Measurements from ENCODE around the gene PSMG4. TPM values are rescaled to one million over a fixed set of nuclear protein-coding genes. Genes with fewer than 3 reads are reported as not detected.

Gene PSMG4
- polyA plus RNA-seq, 1 donor (not counting 4 experiments of a cell fraction or from before 2014, with no cell fraction given): 16.3 TPM

- Histone ChIP-seq H2AFZ (ENCODE audit: control insufficient read depth, low read length) (no peak overlapping the region), H3K9me3 (ENCODE audit: control insufficient read depth, low read depth, low read length) (no peaks in the 10 kb centered on the region), H3K4me1 (ENCODE audit: control insufficient read depth, extremely low read depth, insufficient read depth, low read length) (peaks cover 18% of the 10 kb centered on the region), H3K4me2 (ENCODE audit: control insufficient read depth, extremely low read depth, insufficient read depth, low read depth, low read length) (no peak overlapping the region), H3K27ac (ENCODE audit: control insufficient read depth, insufficient read depth, low read length) (no peak overlapping the region), H3K79me2 (ENCODE audit: control insufficient read depth, insufficient read depth, low read length) (no peaks in the 10 kb centered on the region), H3K36me3 (ENCODE audit: control insufficient read depth in 2 of 2, extremely low read depth in 1 of 2, insufficient read depth in 2 of 2, low read length in 2 of 2) (no peaks in the 10 kb centered on the region), H3K27me3 (ENCODE audit: control insufficient read depth, extremely low read depth, insufficient read depth, low read length) (peaks cover 83% of the 10 kb centered on the region), H3K4me3 (ENCODE audit: control insufficient read depth in 2 of 3, extremely low read depth in 1 of 3, insufficient read depth in 2 of 3, low read depth in 1 of 3, low read length in 3 of 3) (no peak overlapping the region), H4K20me1 (ENCODE audit: control insufficient read depth, extremely low read depth, insufficient read depth, low read length) (no peaks in the 10 kb centered on the region), H3K9ac (ENCODE audit: control insufficient read depth, extremely low read depth, insufficient read depth, low read length) (no peak overlapping the region), H3K9me1 (ENCODE audit: control insufficient read depth, extremely low read depth, insufficient read depth, low read length) (no peaks in the 10 kb centered on the region)
- FAIRE-seq: no peak
- TF ChIP-seq EZH2 (IDR thresholded peaks at IDR 0.05; ENCODE audit: low read length) (no peak), CTCF (optimal IDR thresholded peaks at IDR 0.05 in 1 of 3, IDR thresholded peaks at IDR 0.05 in 1 of 3, conservative IDR thresholded peaks at IDR 0.05 in 1 of 3; ENCODE audit: extremely low read depth in 1 of 3, insufficient read depth in 2 of 3, low read length in 3 of 3) (no peak)
- dilution Hi-C loops (cut with MboI; ENCODE audit: extremely low pct_ligation_motif_present, low sequenced_read_pairs): no loop called here
- DNase-seq (ENCODE audit: low read depth, low spot score): no peak
Measured at GRCh38 chr6:3230256-3230882, 28.4 kb upstream of the PSMG4 start.

GRCh38 chr6:3230900-3231246, 27.9 kb upstream of the PSMG4 start:
- Histone ChIP-seq H4K20me1 (ENCODE audit: control insufficient read depth, extremely low read depth, insufficient read depth, low read length) (no peaks in the 10 kb centered on the region), H3K4me1 (ENCODE audit: control insufficient read depth, extremely low read depth, insufficient read depth, low read length) (peaks cover 18% of the 10 kb centered on the region), H3K4me2 (ENCODE audit: control insufficient read depth, extremely low read depth, insufficient read depth, low read depth, low read length) (peak overlapping the region; percentile 88), H3K9me3 (ENCODE audit: control insufficient read depth, low read depth, low read length) (no peaks in the 10 kb centered on the region), H3K4me3 (ENCODE audit: control insufficient read depth in 2 of 3, extremely low read depth in 1 of 3, insufficient read depth in 2 of 3, low read depth in 1 of 3, low read length in 3 of 3) (peak overlapping the region in 2 of 3 experiments; percentile 36 to 73), H3K79me2 (ENCODE audit: control insufficient read depth, insufficient read depth, low read length) (no peaks in the 10 kb centered on the region), H3K36me3 (ENCODE audit: control insufficient read depth in 2 of 2, extremely low read depth in 1 of 2, insufficient read depth in 2 of 2, low read length in 2 of 2) (no peaks in the 10 kb centered on the region), H3K9me1 (ENCODE audit: control insufficient read depth, extremely low read depth, insufficient read depth, low read length) (no peaks in the 10 kb centered on the region), H2AFZ (ENCODE audit: control insufficient read depth, low read length) (no peak overlapping the region), H3K27me3 (ENCODE audit: control insufficient read depth, extremely low read depth, insufficient read depth, low read length) (peaks cover 79% of the 10 kb centered on the region), H3K27ac (ENCODE audit: control insufficient read depth, insufficient read depth, low read length) (no peak overlapping the region), H3K9ac (ENCODE audit: control insufficient read depth, extremely low read depth, insufficient read depth, low read length) (no peak overlapping the region)
- dilution Hi-C loops (cut with MboI; ENCODE audit: extremely low pct_ligation_motif_present, low sequenced_read_pairs): no loop called here
- DNase-seq (ENCODE audit: low read depth, low spot score) (no peak), FAIRE-seq (no peak)
- TF ChIP-seq EZH2 (IDR thresholded peaks at IDR 0.05; ENCODE audit: low read length): no peak
- no peak for TF ChIP-seq CTCF (optimal IDR thresholded peaks at IDR 0.05 in 1 of 3, IDR thresholded peaks at IDR 0.05 in 1 of 3, conservative IDR thresholded peaks at IDR 0.05 in 1 of 3; ENCODE audit: extremely low read depth in 1 of 3, insufficient read depth in 2 of 3, low read length in 3 of 3)
